GM23248 (cell line): Measurements from ENCODE around the gene CCL22. TPM values are rescaled to one million over a fixed set of nuclear protein-coding genes. Genes with fewer than 3 reads are reported as not detected.
A peak's percentile ranks its signal among the peaks of the same experiment; 100 is the strongest.

Source experiments
- DNase-seq: peaks from one replicate; pipeline ENCODE4 v3.0.0-alpha.2; 2015
- H2AFZ ChIP-seq: fragments of 200-600 bp; sonication (generic); 2 replicates; pipeline ENCODE4 v1.6.1; 2016; ENCODE audit warnings: antibody characterized with exemption
- H3F3A ChIP-seq: fragments of 200-600 bp; sonication (generic); 2 replicates; pipeline ENCODE4 v1.6.1; 2016; ENCODE audit warnings: mild to moderate bottlenecking, antibody characterized with exemption, mixed run types; ENCODE audit not compliant: insufficient read depth
- H3K27ac ChIP-seq: fragments of 200-600 bp; sonication (generic); 2 replicates; pipeline ENCODE4 v1.5.1; 2016; ENCODE audit warnings: mild to moderate bottlenecking
- H3K27me3 ChIP-seq: fragments of 200-600 bp; sonication (generic); replicated peaks from 2 replicates; pipeline ENCODE4 v1.6.1; 2016; ENCODE audit warnings: mild to moderate bottlenecking; ENCODE audit not compliant: insufficient read depth
- H3K36me3 ChIP-seq: fragments of 200-600 bp; sonication (generic); 2 replicates; pipeline ENCODE4 v1.6.1; 2016; ENCODE audit warnings: low read depth, mild to moderate bottlenecking
- H3K4me1 ChIP-seq: fragments of 200-600 bp; sonication (generic); 2 replicates; pipeline ENCODE4 v1.6.1; 2016; ENCODE audit warnings: mild to moderate bottlenecking; ENCODE audit not compliant: insufficient read depth
- H3K4me2 ChIP-seq: fragments of 200-600 bp; sonication (generic); one replicate; pipeline ENCODE4 v1.6.1; 2016; ENCODE audit warnings: mild to moderate bottlenecking; ENCODE audit not compliant: unreplicated experiment
- H3K4me3 ChIP-seq: fragments of 200-600 bp; sonication (generic); 2 replicates; pipeline ENCODE4 v1.5.1; 2016; ENCODE audit warnings: mild to moderate bottlenecking
- H3K79me2 ChIP-seq: fragments of 200-600 bp; sonication (generic); 2 replicates; pipeline ENCODE4 v1.6.1; 2016; ENCODE audit warnings: mild to moderate bottlenecking; ENCODE audit not compliant: insufficient read depth
- H3K9ac ChIP-seq: fragments of 200-600 bp; sonication (generic); 2 replicates; pipeline ENCODE4 v1.6.1; 2016; ENCODE audit warnings: mild to moderate bottlenecking
- H3K9me2 ChIP-seq: fragments of 200-600 bp; sonication (generic); 2 replicates; pipeline ENCODE4 v1.6.1; 2016; ENCODE audit warnings: mixed run types, mild to moderate bottlenecking, moderate library complexity; ENCODE audit not compliant: insufficient read depth
- H3K9me3 ChIP-seq: fragments of 200-600 bp; sonication (generic); one replicate; pipeline ENCODE4 v1.6.1; 2017; ENCODE audit warnings: low read depth
- H4K20me1 ChIP-seq: fragments of 200-600 bp; sonication (generic); 2 replicates; pipeline ENCODE4 v1.6.0; 2016; ENCODE audit not compliant: insufficient read depth
- EZH2 ChIP-seq: fragments of 200-600 bp; sonication (generic); IDR thresholded peaks from 2 replicates; pipeline ENCODE4 v1.6.1; 2018; ENCODE audit warnings: antibody characterized with exemption, mild to moderate bottlenecking; ENCODE audit not compliant: insufficient read depth, poor library complexity, severe bottlenecking
- EZH2phosphoT487 ChIP-seq: fragments of 200-600 bp; sonication (generic); IDR thresholded peaks from 2 replicates; pipeline ENCODE4 v1.6.1; 2018; ENCODE audit warnings: antibody characterized with exemption, moderate library complexity, mild to moderate bottlenecking, low read depth; ENCODE audit not compliant: insufficient read depth
- WGBS, 2 experiments: methylation state at CpG; one replicate each; pipeline ENCODE4 v1.1.6; 2015 to 2017; ENCODE audit warnings: low lambda C conversion rate in 2 of 2, low coverage in 1 of 2; ENCODE audit errors: missing lambda C conversion rate in 2 of 2; 5-methylcytosine and 5-hydroxymethylcytosine counted together
- in situ Hi-C: fragments of 300-500 bp; cut with MboI; formaldehyde crosslinking; loops from 2 replicates; pipeline ENCODE4 v1.15.0; 2020
- polyA plus RNA-seq: library from polyadenylated mRNA; unstranded; fragments of >200 nt; fragmentation: Nextera tagmentation; extraction: Ambion mirVana; gene quantifications from 2 replicates; pipeline ENCODE4 v1.2.1, GENCODE V29; 2016
- total RNA-seq: library from RNA; depleted of rRNA; stranded (reverse); fragments of >200 nt; shearing (Covaris generic); gene quantifications from 2 replicates; pipeline ENCODE4 v1.2.3, GENCODE V29; 2014

CCL22 gene
- total and polyA plus RNA-seq, 2 experiments from 2014 or later = 0.10 TPM; not detected in 1

DNA sequence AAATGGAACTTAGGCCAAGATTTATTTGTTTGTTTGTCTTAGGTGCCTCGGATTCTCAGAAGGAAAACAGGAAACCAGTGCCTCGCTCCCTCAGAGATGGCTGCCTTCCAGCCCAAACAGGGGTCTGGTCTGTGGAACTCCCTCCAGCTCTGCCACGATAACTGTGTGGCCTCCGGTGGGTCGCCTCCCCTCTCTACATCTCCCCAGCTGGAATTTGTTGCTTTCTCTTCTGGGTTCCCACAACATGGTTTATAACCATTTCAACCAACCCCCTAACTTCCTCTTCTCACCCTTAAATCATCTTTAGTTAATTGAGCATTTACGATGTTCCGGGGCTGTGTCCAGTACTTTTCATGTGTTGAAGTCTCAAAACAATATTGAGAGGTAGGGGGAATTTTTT lies 43.2 kb upstream of the CCL22 start:
- H3K9ac ChIP-seq = no peak overlapping the region
- H3K79me2 ChIP-seq = no peaks in the 10 kb centered on the region
- H3K9me2 ChIP-seq = no peaks in the 10 kb centered on the region
- H3K36me3 ChIP-seq = no peaks in the 10 kb centered on the region
- no peaks in the 10 kb centered on the region for H3F3A ChIP-seq
- TF ChIP-seq EZH2 (no peak), EZH2phosphoT487 (no peak)
- in situ Hi-C loops = no loop called here
- peaks cover 12% of the 10 kb centered on the region for H3K4me1 ChIP-seq
- no peak overlapping the region for H3K4me2 ChIP-seq
- no peaks in the 10 kb centered on the region; the same call in 1 of the 2 replicates for H3K27me3 ChIP-seq
- H2AFZ ChIP-seq = no peak overlapping the region
- 64 to 65% methylated on average over 7 of the region's 7 CpGs for WGBS, 2 experiments
- H3K9me3 ChIP-seq = no peaks in the 10 kb centered on the region
- no peak for DNase-seq
- H3K27ac ChIP-seq = no peak overlapping the region
- H3K4me3 ChIP-seq = no peak overlapping the region
- no peaks in the 10 kb centered on the region for H4K20me1 ChIP-seq

DNA sequence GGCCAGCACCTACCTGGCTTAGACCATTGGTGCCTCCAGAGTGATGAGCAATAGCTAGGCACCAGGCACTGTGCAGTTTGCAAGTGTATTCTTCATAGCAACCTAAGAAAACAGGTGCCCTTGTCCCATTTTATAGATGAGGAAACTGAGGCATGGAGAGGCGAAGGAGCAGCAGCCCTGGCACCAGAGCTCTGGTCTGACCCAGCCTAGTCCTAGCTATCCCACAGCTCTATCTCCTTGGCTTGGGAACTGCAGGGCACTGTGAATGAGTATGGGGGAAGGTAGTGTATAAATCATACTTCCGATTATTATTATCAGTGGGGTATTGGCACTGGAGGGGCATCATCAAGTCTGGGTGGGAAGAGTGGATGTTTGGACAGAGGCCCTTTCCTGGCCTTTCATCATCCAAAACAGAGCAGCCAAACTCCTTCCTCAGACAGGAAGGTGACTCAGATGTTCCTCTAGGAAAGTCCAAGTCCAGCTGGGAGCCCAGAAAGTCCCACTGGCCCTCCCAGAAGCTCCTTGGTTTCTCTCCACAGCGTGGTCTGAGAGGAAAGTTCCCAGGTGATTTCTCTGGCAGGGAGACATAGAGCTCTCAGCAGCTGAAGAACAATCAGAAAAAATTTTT lies 42.1 kb upstream of the CCL22 start:
- Histone ChIP-seq H3K4me1 (peaks cover 12% of the 10 kb centered on the region), H3K79me2 (no peaks in the 10 kb centered on the region), H3F3A (no peaks in the 10 kb centered on the region), H3K4me2 (no peak overlapping the region), H3K9ac (peak overlapping the region; percentile 56), H2AFZ (0 out of 2 replicates have a peak overlapping the region, but pooled peaks have one; percentile 23), H3K9me2 (no peaks in the 10 kb centered on the region), H3K36me3 (no peaks in the 10 kb centered on the region), H3K27ac (peak overlapping the region; percentile 67), H3K9me3 (no peaks in the 10 kb centered on the region), H4K20me1 (no peaks in the 10 kb centered on the region), H3K27me3 (no peaks in the 10 kb centered on the region; the same call in 1 of the 2 replicates), H3K4me3 (no peak overlapping the region)
- WGBS, 2 experiments = 39% methylated on average over 3 of the region's 3 CpGs
- TF ChIP-seq EZH2 (no peak), EZH2phosphoT487 (no peak)
- DNase-seq = peak; percentile 94
- in situ Hi-C loops = no loop called here

DNA sequence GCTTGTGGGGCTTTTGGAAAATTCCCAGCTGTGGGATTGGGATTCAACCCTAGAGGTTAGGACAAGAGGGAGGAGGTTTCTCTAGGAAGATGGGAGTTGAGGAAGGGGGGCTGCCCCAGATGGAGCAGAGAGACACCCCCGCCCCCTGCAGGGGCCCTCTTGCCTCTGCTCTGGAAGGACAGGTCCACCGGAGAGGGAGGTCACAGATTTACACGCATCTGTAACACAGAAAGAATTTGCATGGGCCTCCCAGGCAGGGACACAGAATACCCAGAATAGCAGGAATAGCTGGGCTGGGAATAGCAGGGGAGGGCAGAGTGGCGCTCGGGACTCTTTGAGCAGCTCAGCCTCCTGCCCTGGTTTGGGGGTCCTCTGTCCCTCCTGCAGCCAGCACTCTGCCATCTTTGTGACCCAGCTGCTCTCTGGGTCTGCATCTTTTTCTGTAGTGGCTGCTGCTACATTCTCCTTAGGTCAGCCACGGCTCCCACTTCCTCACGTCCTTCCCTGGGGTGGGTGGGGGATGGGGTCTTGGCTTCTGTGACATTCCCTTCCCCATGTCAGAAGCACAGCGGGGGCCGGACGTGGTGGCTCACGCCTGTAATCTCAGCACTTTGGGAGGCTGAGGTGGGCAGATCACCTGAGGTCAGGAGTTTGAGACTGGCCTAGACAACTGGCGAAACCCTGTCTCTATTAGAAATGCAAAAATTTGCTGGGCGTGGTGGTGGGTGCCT lies 40.2 kb upstream of the CCL22 start:
- no peaks in the 10 kb centered on the region for H3F3A ChIP-seq
- H3K27ac ChIP-seq = no peak overlapping the region
- H3K79me2 ChIP-seq = no peaks in the 10 kb centered on the region
- H3K9me3 ChIP-seq = no peaks in the 10 kb centered on the region
- no peak overlapping the region for H2AFZ ChIP-seq
- no peak overlapping the region for H3K4me2 ChIP-seq
- no peaks in the 10 kb centered on the region for H4K20me1 ChIP-seq
- in situ Hi-C loops = no loop called here
- H3K4me1 ChIP-seq = peaks cover 12% of the 10 kb centered on the region
- H3K4me3 ChIP-seq = no peak overlapping the region
- no peak for DNase-seq
- no peaks in the 10 kb centered on the region for H3K27me3 ChIP-seq
- TF ChIP-seq EZH2phosphoT487 (no peak), EZH2 (no peak)
- 80 to 81% methylated on average over 9 to 13 of the region's 13 CpGs for WGBS, 2 experiments
- H3K9me2 ChIP-seq = no peaks in the 10 kb centered on the region
- no peak overlapping the region for H3K9ac ChIP-seq
- H3K36me3 ChIP-seq = no peaks in the 10 kb centered on the region

DNA sequence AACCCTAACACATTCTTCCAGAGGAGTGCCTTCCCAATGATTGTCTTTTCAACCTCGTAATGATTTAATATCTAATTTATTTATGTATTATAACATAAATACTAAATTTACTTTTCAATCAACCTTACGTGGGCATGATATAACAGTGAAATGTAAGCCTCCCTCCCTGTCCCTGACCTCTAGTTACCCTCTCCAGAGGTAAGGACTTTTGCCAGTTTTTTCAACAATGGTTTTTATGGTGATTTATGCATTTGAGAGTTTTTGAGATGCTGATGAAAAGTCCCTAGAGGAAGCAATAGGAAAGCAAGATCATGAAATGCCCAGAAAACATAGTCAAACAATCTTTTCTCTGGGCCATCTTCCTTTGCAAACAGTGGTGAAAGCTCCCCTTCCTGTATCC lies 38.9 kb upstream of the CCL22 start:
- Histone ChIP-seq H4K20me1 (no peaks in the 10 kb centered on the region), H3K4me2 (no peak overlapping the region), H3K36me3 (no peaks in the 10 kb centered on the region), H3K4me1 (peaks cover 12% of the 10 kb centered on the region), H3K79me2 (no peaks in the 10 kb centered on the region), H3K27ac (no peak overlapping the region), H3K27me3 (no peaks in the 10 kb centered on the region), H3K9ac (no peak overlapping the region), H3K9me3 (no peaks in the 10 kb centered on the region), H3F3A (no peaks in the 10 kb centered on the region), H3K4me3 (no peak overlapping the region), H3K9me2 (no peaks in the 10 kb centered on the region), H2AFZ (no peak overlapping the region)
- 83 to 89% methylated on average over 2 of the region's 2 CpGs for WGBS, 2 experiments
- in situ Hi-C loops = no loop called here
- no peak for DNase-seq
- TF ChIP-seq EZH2phosphoT487 (no peak), EZH2 (no peak)
